ENCODE data around the gene NEDD8. TPM values are rescaled to one million over a fixed set of nuclear protein-coding genes. Genes with fewer than 3 reads are reported as not detected.

The NEDD8 gene
- total RNA-seq, 1 donor from 2014 or later: 251 TPM

- H3K36me3 Mint-ChIP-seq (ENCODE audit: low read depth, unreplicated experiment): peaks cover 14% of the 10 kb centered on the region
Observed at GRCh38 chr14:24184104-24184970, 47.8 kb downstream of the NEDD8 start.

GRCh38 chr14:24183014-24183481, 49.1 kb downstream of the NEDD8 start:
- H2AFZ ChIP-seq (ENCODE audit: low read depth, low read length): no peak overlapping the region
- no peaks in the 10 kb centered on the region for H3K27me3 Mint-ChIP-seq (ENCODE audit: low read depth, unreplicated experiment)
- H3K4me3 Mint-ChIP-seq (ENCODE audit: unreplicated experiment): no peak overlapping the region
- no peaks in the 10 kb centered on the region for H3K9me3 ChIP-seq (ENCODE audit: insufficient read depth, low read depth, low read length)
- peak overlapping the region; percentile 53 for H3K27ac Mint-ChIP-seq (ENCODE audit: unreplicated experiment)
- H3K4me1 Mint-ChIP-seq (ENCODE audit: low read depth, unreplicated experiment): peaks cover 15% of the 10 kb centered on the region
- H3K9me3 Mint-ChIP-seq (ENCODE audit: unreplicated experiment): no peaks in the 10 kb centered on the region
- no peak overlapping the region for H3K27ac ChIP-seq (ENCODE audit: low read depth, low read length)
- H3K4me3 ChIP-seq (ENCODE audit: insufficient read depth, low read depth, low read length): no peak overlapping the region
- H3K4me2 ChIP-seq (ENCODE audit: low read length): no peak overlapping the region
- TF ChIP-seq EZH2 (IDR thresholded peaks at IDR 0.05; ENCODE audit: insufficient read depth, low read length) (no peak), CTCF (IDR thresholded peaks at IDR 0.05; ENCODE audit: insufficient read depth, low read depth, low read length) (no peak)
- FAIRE-seq (no peak), DNase-seq (ENCODE audit: low read depth) (no peak)
- H3K4me1 ChIP-seq (ENCODE audit: insufficient read depth, low read length): peaks cover 17% of the 10 kb centered on the region
- peaks cover 24% of the 10 kb centered on the region for H3K79me2 ChIP-seq (ENCODE audit: insufficient read depth, low read length)
- H3K36me3 ChIP-seq (ENCODE audit: insufficient read depth, low read length): peaks cover 36% of the 10 kb centered on the region
- H3K9ac ChIP-seq (ENCODE audit: low read length): no peak overlapping the region
- H3K36me3 Mint-ChIP-seq (ENCODE audit: low read depth, unreplicated experiment): peaks cover 13% of the 10 kb centered on the region
- peaks cover 54% of the 10 kb centered on the region for H4K20me1 ChIP-seq (ENCODE audit: insufficient read depth, low read length)
- H3K27me3 ChIP-seq (ENCODE audit: insufficient read depth, low read length): no peaks in the 10 kb centered on the region

More at GRCh38 chr14:24184104-24184970, 47.8 kb downstream of the NEDD8 start:
- Mint-ChIP-seq H3K27me3 (ENCODE audit: low read depth, unreplicated experiment) (no peaks in the 10 kb centered on the region), H3K27ac (ENCODE audit: unreplicated experiment) (no peak overlapping the region), H3K4me1 (ENCODE audit: low read depth, unreplicated experiment) (peaks cover 17% of the 10 kb centered on the region), H3K9me3 (ENCODE audit: unreplicated experiment) (no peaks in the 10 kb centered on the region), H3K4me3 (ENCODE audit: unreplicated experiment) (no peak overlapping the region)
- H3K36me3 ChIP-seq (ENCODE audit: insufficient read depth, low read length): peaks cover 29% of the 10 kb centered on the region
- DNase-seq (ENCODE audit: low read depth) (no peak), FAIRE-seq (no peak)
- no peak overlapping the region for H3K9ac ChIP-seq (ENCODE audit: low read length)
- H3K4me2 ChIP-seq (ENCODE audit: low read length): no peak overlapping the region
- H3K4me1 ChIP-seq (ENCODE audit: insufficient read depth, low read length): peaks cover 19% of the 10 kb centered on the region
- H3K4me3 ChIP-seq (ENCODE audit: insufficient read depth, low read depth, low read length): no peak overlapping the region
- peaks cover 44% of the 10 kb centered on the region for H4K20me1 ChIP-seq (ENCODE audit: insufficient read depth, low read length)
- no peak overlapping the region for H2AFZ ChIP-seq (ENCODE audit: low read depth, low read length)
- TF ChIP-seq CTCF (IDR thresholded peaks at IDR 0.05; ENCODE audit: insufficient read depth, low read depth, low read length) (no peak), EZH2 (IDR thresholded peaks at IDR 0.05; ENCODE audit: insufficient read depth, low read length) (no peak)
- H3K79me2 ChIP-seq (ENCODE audit: insufficient read depth, low read length): peaks cover 28% of the 10 kb centered on the region
- H3K27ac ChIP-seq (ENCODE audit: low read depth, low read length): no peak overlapping the region
- no peaks in the 10 kb centered on the region for H3K9me3 ChIP-seq (ENCODE audit: insufficient read depth, low read depth, low read length)
- H3K27me3 ChIP-seq (ENCODE audit: insufficient read depth, low read length): no peaks in the 10 kb centered on the region

Data from astrocyte (in vitro differentiated cells and primary cell).